ENCODE results near the gene ROMO1.
"Not testable (repeated sequence)": the region's sequence is repeated elsewhere in the genome, so short reads cannot be mapped to it uniquely, and the experiment has no call there.

The ROMO1 gene

DNA sequence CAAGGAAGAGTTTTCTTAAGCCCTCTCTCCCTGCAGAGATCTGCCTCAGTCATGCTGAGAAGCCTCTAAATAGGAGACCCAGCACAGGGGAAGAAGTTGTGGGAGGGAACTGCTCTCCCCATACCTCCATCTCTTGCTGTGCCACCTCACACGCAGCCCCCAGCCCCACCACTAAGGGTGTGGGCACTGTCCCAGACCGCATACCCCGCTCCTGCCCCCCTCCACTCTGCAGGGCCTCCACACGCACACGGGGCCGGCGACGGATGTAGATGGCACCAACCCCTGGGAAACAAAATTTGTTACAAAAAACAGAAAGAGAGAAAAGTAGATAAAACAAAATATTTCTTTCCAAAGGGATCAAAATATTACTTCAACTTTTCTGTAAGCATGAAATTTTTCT lies 24.3 kb upstream of the ROMO1 start:
- DNase-seq (ENCODE audit: low read depth, low spot score), result no peak
- no peak overlapping the region for H3K4me3 ChIP-seq (ENCODE audit: low read length)

DNA sequence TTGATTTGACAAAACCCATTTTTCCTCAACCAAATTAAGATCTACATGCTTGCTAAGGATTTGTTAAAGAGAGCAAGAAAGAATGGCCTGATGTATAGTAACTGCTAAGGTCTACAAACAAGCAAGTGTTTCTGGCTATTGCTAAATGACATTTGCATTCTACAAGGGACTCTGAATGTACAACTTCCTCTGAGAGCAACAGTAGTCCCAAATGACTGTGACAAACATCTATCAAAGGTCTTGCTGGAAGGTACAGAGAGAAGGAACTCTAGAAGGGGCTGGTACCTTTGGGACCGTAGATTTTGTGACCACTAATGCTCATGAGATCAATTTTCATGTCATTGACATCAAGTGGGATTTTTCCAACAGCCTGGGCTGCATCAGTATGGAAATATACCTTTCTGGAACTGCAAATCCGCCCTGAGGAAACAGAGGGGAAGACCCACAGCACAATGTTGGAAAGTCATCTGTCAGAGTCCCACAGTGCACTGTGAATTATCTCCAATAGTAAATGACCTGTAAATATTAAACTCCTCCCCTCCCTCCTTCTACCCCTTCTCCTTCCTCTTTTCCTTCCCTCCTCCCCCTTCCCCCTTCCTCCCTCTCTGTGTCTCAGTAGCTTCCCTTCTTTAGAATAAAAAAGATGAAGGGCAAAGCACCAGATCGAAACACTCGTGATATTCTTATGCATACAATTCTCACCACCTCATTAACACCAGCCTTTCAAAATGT lies 18.6 kb upstream of the ROMO1 start:
- no peak for DNase-seq (ENCODE audit: low read depth, low spot score)
- H3K4me3 ChIP-seq (ENCODE audit: low read length), result no peak overlapping the region

DNA sequence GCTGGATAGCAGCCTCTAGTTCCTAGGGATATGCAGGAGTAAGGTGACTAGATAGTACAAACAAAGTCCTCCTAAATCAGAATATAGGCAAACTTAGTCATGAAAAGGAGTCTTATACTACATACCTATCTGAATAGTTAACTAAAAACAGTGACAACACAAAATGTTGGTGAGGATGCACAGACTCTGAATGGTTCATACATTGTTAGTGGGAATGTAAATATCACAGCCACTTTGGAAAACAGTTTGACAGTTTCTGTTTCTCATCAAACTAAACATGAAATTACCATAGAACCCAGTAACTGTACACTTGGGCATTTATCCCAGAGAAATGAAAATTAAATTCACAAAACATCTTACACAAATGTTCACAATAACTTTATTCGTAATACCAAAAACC lies 17.2 kb upstream of the ROMO1 start:
- no peak overlapping the region for H3K4me3 ChIP-seq (ENCODE audit: low read length)
- no peak for DNase-seq (ENCODE audit: low read depth, low spot score)

DNA sequence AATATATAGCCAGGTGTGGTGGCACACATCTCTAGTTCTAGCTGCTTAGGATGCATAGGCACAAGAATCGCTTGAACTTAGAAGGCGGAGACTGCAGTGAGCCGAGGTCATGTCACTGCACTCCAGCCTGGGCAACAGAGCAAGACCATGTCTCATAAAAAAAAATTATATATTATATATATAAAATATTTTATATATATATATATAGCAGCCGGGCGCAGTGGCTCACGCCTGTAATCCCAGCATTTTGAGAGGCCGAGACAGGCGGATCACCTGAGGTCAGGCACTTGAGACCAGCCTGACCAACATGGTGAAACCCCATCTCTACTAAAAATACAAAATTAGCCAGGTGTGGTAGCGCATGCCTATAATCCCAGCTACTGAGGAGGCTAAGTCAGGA lies 13.8 kb upstream of the ROMO1 start:
- not testable (repeated sequence) for H3K4me3 ChIP-seq (ENCODE audit: low read length); DNase-seq (ENCODE audit: low read depth, low spot score)

DNA sequence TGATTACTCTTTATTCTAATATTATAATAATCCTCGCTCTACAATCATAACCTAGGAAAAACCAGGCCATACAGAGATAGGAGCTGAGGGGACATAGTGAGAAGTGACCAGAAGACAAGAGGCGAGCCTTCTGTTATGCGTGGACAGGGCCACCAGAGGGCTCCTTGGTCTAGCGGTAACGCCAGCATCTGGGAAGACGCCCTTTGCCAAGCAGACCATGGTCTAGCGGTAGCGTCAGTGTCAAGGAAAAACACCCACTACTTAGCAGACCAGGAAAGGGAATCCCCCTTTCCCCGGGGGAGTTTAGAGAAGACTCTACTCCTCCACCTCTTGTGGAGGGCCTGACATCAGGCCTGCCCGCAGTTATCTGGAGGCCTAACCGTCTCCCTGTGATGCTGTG lies 12.3 kb upstream of the ROMO1 start:
- H3K4me3 ChIP-seq (ENCODE audit: low read length); DNase-seq (ENCODE audit: low read depth, low spot score): not testable (repeated sequence)

- H3K4me3 ChIP-seq (ENCODE audit: low read length), result no peak overlapping the region
- no peak for DNase-seq (ENCODE audit: low read depth, low spot score)
Measured at GRCh38 chr20:35690265-35690664, 8.9 kb upstream of the ROMO1 start.

DNA sequence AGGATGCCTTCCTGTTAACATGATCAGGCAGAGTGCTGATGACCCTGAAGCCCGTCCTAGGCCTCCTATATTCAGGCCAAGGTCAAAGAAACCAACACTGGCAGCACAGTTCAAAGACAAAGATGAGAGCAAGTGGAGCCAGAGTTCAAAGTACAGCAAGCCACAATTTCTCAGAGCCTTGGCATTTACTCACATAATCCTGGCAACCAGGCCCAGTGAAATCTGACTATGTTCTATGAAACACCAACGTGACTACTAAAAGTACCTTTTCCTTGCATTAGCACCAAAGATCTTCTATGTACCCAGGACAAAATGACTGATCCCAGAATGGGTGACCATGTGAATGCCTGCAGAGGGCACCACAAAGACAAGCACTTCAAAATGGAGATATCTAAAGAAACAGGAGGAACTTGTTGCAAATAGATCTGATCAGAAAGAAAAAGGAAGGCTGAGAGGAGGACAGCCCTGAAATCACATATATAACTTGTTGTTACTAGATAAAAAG lies 3.9 kb upstream of the ROMO1 start:
- H3K4me3 ChIP-seq (ENCODE audit: low read length), result no peak overlapping the region
- no peak for DNase-seq (ENCODE audit: low read depth, low spot score)

DNA sequence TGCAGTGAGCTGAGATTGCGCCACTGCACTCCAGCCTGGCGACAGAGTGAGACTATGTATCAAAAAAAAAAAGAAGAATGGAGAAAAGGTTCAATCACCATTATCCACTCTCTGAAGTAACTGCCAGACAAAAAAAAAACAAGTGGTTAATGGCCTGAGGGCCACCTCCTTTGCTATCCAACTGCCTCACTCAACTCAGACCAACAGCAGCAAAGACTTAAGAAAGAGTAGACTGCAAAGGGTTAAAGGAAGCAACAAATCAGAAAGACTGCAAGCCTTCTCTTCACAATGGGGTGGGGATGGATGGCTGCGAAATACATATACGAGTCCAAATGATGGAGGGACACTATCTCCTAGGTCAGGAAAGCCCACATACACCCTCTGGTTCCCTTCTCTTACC lies 3.2 kb upstream of the ROMO1 start:
- no peak for DNase-seq (ENCODE audit: low read depth, low spot score)
- H3K4me3 ChIP-seq (ENCODE audit: low read length), result no peak overlapping the region

DNA sequence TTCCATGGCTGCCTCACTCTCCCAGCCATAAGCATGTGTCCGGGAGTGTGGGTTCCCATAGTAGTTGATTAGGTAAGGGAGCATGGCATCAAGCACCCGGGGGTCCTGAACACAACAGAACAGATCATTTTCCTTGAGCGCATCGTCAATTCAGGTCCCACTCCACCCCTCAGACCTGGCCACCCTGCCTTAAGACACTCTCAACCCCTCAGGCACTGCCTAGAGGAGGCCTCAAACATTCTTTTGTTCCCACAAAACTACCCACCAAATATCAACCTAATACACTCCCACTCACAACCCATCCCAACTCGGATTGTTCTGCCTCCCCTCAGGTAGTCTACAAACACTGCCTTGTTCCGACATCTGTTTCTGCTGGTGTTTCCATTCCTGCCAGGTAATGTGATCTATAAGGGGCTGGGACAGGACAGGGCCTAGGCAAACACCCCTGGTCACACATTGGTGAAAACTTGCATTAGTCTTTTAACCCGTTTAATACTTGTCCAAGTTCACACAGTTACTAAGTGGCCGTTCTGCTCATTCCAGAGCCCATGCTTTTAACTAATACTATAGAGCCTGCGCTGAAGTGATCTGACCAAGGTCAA lies 1.4 kb upstream of the ROMO1 start:
- no peak for DNase-seq (ENCODE audit: low read depth, low spot score)
- H3K4me3 ChIP-seq (ENCODE audit: low read length), result peak overlapping the region; percentile 95

DNA sequence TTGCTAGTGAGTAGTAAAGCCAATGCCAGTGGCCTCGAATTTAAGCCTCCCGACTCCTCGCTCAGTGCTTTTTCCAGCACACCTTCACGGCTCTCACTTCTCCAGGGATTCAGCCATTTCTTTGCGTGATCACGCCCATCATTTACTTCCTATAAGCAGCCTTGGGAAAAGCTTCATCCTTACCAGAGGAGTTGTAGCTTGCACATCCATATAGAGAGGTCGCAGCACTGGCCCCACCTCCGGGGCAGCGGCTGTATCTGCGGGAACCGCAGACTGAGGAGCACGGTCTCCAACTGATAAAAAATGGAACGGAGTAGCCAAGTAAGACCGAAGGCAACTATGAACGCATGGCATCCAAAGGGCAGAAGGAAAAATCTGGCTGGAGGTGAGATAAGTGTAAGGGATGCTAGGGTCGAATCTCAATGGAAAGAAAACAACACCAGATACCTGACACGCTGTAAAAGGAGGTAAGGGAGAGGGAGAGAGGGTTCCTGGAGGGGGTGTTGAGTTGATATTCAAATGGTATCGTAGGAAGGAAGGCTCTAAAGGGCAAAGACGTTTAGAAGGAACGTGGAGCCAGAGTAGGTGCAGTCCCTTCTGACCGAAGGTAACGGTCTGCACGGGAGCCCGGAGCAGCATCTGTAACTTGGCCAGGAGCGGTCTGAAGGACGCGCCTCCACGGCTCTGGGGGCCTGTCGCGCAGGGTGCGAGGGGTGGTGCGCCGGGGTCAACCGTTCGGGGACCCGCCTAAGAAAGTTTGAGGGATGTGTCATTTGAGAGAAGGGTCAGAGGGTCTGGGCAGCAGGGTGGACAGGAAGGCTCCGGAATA lies 693 bp upstream of the ROMO1 start:
- peak overlapping the region; percentile 95 for H3K4me3 ChIP-seq (ENCODE audit: low read length)
- no peak for DNase-seq (ENCODE audit: low read depth, low spot score)

DNA sequence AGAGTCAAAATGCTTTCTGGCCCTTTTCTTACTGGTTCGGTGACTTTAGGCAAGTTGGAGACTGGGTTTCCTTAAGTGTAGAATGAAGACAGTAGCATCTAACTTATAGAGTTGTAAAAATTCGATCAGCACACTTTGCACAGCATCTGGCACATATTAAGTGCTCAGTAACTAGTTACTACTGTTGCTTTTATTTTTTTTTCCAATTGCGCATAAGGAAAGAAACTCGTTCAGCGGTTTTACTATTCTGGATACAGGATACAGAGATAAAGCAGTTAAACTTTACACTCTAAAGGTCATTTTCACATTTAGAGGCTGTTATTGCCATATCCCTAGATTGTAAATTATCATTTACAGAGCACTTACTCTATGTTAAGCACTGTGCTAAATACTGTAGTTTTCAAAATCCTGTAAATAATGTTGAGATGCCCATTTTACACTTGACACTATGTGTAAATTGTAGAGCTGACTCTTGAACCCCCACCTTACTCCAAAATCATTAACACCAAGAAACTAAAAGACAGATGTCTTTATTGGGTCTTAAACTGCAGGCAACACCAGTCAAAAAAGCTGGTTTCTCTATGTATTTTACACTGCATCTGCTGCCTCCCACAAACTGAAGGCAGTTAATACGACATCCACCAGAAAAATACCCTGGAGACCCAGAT lies 886 bp downstream of the ROMO1 start:
- peak overlapping the region; percentile 95 for H3K4me3 ChIP-seq (ENCODE audit: low read length)
- DNase-seq (ENCODE audit: low read depth, low spot score), result no peak

GRCh38 chr20:35700625-35701148 lies 1.5 kb downstream of the ROMO1 start:
- peak overlapping the region; percentile 95 for H3K4me3 ChIP-seq (ENCODE audit: low read length)
- DNase-seq (ENCODE audit: low read depth, low spot score), result no peak

DNA sequence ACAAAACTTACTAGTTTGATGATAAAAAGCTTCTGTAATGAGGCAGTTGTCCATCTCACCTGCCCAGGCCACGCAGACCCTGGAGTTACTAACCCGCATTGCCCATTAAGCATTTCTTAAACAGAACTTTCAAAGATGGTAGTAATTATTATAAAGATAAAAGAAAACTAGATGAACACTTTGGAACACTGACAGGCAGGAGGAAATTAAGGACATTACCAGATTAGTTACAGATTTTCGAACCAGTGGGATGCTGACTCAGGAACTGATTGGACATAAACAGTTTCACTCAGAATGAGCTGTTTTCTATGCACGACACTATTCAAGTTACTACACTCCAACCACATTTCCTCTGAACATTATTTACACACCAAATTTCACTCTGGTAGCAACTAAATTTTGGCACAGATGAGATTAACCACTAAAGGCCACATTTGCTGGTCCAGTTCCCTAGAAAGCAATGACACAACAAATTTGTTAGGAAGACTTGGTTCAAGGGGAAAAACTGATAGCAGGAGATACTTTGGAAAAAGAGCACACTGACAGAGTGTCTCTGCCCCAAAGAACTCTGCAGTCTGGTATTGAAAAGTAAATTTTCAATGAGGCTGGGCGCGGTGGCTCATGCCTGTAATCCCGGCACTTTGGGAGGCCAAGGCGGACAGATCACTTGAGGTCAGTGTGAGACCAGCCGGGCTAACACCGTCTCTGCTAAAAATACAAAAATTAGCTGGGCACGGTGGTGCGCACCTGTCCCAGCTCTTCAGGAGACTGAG lies 3.0 kb downstream of the ROMO1 start:
- DNase-seq (ENCODE audit: low read depth, low spot score), result no peak
- no peak overlapping the region for H3K4me3 ChIP-seq (ENCODE audit: low read length)

GRCh38 chr20:35702824-35703695 lies 3.9 kb downstream of the ROMO1 start:
- no peak for DNase-seq (ENCODE audit: low read depth, low spot score)
- no peak overlapping the region for H3K4me3 ChIP-seq (ENCODE audit: low read length)

- no peak overlapping the region for H3K4me3 ChIP-seq (ENCODE audit: low read length)
- DNase-seq (ENCODE audit: low read depth, low spot score), result no peak
Measured at GRCh38 chr20:35704514-35705261, 5.5 kb downstream of the ROMO1 start.

DNA sequence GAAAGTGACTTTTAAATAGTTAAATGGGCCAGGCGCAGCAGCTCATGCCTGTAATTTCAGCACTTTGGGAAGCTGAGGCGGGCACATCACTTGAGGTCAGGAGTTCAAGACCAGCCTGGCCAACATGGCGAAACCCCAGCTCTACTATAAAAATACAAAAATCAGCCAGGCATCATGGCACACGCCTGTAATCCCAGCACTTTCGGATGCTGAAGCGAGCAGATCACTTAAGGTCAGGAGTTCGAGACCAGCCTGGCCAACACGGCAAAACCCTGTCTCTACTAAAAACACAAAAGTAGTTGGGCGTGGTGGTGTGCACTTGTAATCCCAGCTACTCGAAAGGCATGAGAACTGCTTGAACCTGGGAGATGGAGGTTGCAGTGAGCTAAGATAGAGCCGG lies 6.7 kb downstream of the ROMO1 start:
- H3K4me3 ChIP-seq (ENCODE audit: low read length); DNase-seq (ENCODE audit: low read depth, low spot score): not testable (repeated sequence)

Data from Jurkat, Clone E6-1 (cell line).